HG03460 (cell line): Measurements from ENCODE around the gene TRIM74.
"Not testable (repeated sequence)": the region's sequence is repeated elsewhere in the genome, so short reads cannot be mapped to it uniquely, and the experiment has no call there.

Experiments used
- ATAC-seq: cut with Tn5 transposase; IDR thresholded peaks from one replicate; pipeline ENCODE4 v1.9.1; 2021; ENCODE audit not compliant: unreplicated experiment

Gene TRIM74

GRCh38 chr7:72960029-72960428 lies 9.2 kb downstream of the TRIM74 start:
- not testable (repeated sequence) for ATAC-seq

GRCh38 chr7:72954563-72955198 lies 14.6 kb downstream of the TRIM74 start:
- ATAC-seq, result peak; percentile 89

GRCh38 chr7:72953901-72954562 lies 15.2 kb downstream of the TRIM74 start:
- peak; percentile 52 for ATAC-seq

- ATAC-seq, result not testable (repeated sequence)
Measured at GRCh38 chr7:72950432-72950831, 18.8 kb downstream of the TRIM74 start.

- ATAC-seq, result not testable (repeated sequence)
Measured at GRCh38 chr7:72949686-72950085, 19.6 kb downstream of the TRIM74 start.

GRCh38 chr7:72949276-72949675 lies 20.0 kb downstream of the TRIM74 start:
- not testable (repeated sequence) for ATAC-seq

- ATAC-seq, result not testable (repeated sequence)
Measured at GRCh38 chr7:72948714-72949113, 20.6 kb downstream of the TRIM74 start.

GRCh38 chr7:72946130-72946745 lies 23.0 kb downstream of the TRIM74 start:
- ATAC-seq, result not testable (repeated sequence)

- not testable (repeated sequence) for ATAC-seq
Measured at GRCh38 chr7:72945597-72945996, 23.7 kb downstream of the TRIM74 start.

GRCh38 chr7:72944937-72945336 lies 24.3 kb downstream of the TRIM74 start:
- not testable (repeated sequence) for ATAC-seq

GRCh38 chr7:72942956-72943355 lies 26.3 kb downstream of the TRIM74 start:
- ATAC-seq, result not testable (repeated sequence)

GRCh38 chr7:72942022-72942705 lies 27.1 kb downstream of the TRIM74 start:
- not testable (repeated sequence) for ATAC-seq

- not testable (repeated sequence) for ATAC-seq
Measured at GRCh38 chr7:72928216-72928615, 41.0 kb downstream of the TRIM74 start.

GRCh38 chr7:72927791-72928190 lies 41.5 kb downstream of the TRIM74 start:
- ATAC-seq, result not testable (repeated sequence)

GRCh38 chr7:72925546-72926120 lies 43.6 kb downstream of the TRIM74 start:
- peak; percentile 3 for ATAC-seq

- peak; percentile 79 for ATAC-seq
Measured at GRCh38 chr7:72924733-72925545, 44.3 kb downstream of the TRIM74 start, which contains the start of gene POM121. TSS of gene POM121 (plus strand) at chr7:72925095. CDS start at chr7:72925122, 27 bp downstream.

GRCh38 chr7:72924386-72924732 lies 44.9 kb downstream of the TRIM74 start:
- ATAC-seq, result peak; percentile 18

- ATAC-seq, result no peak
Measured at GRCh38 chr7:72919256-72919775, 50.0 kb downstream of the TRIM74 start.

- peak; percentile 86 for ATAC-seq
Measured at GRCh38 chr7:72914756-72915525, 54.3 kb downstream of the TRIM74 start.
